HG03460 (cell line): ENCODE measurements around the gene SLC23A2.
"Not testable (repeated sequence)": the region's sequence is repeated elsewhere in the genome, so short reads cannot be mapped to it uniquely, and the experiment has no call there.

Source experiments
- ATAC-seq: cut with Tn5 transposase; IDR thresholded peaks from one replicate; pipeline ENCODE4 v1.9.1; 2021; ENCODE audit not compliant: unreplicated experiment

The SLC23A2 gene

GRCh38 chr20:4936851-4937406 lies 64.4 kb downstream of the SLC23A2 start:
- no peak for ATAC-seq

- ATAC-seq: no peak
Observed at GRCh38 chr20:4936392-4936850, 64.9 kb downstream of the SLC23A2 start.

GRCh38 chr20:4932061-4932460 lies 69.2 kb downstream of the SLC23A2 start:
- no peak for ATAC-seq

- ATAC-seq: no peak
Observed at GRCh38 chr20:4929686-4930397, 71.5 kb downstream of the SLC23A2 start.

DNA sequence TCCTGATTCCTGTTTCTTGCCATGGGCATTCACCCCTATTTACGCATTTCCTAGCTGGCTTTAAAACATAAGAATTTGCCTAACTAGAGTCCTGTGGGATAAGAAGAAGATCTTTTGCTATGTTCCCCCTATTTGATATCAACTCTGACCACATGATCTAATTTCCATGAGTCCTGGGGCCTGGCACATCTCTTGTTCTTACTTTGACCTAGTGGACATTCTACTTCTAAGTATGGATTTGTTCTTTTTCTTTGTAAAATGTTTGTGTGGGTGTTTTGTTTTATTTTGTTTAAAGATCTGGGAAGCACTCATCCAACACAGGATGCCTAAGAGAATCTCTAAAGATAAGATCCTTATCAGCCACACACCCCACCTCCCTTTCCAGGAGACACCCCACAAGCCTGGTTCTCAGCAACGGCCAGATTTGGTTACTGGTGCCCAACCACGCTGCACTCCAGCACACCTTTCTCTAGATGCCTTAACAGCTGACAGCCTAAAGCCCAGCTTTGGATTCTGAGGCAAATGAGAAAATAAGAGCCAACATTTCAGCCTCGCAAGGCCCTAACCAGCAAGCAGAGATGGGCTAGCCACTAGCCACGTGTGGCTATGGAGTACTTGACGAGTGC lies 74.7 kb downstream of the SLC23A2 start:
- no peak for ATAC-seq

- ATAC-seq: no peak
Observed at GRCh38 chr20:4925842-4926530, 75.3 kb downstream of the SLC23A2 start.

GRCh38 chr20:4924446-4924845 lies 76.9 kb downstream of the SLC23A2 start:
- no peak for ATAC-seq

GRCh38 chr20:4924032-4924431 lies 77.3 kb downstream of the SLC23A2 start:
- no peak for ATAC-seq

- ATAC-seq: no peak
Observed at GRCh38 chr20:4922186-4922585, 79.1 kb downstream of the SLC23A2 start.

DNA sequence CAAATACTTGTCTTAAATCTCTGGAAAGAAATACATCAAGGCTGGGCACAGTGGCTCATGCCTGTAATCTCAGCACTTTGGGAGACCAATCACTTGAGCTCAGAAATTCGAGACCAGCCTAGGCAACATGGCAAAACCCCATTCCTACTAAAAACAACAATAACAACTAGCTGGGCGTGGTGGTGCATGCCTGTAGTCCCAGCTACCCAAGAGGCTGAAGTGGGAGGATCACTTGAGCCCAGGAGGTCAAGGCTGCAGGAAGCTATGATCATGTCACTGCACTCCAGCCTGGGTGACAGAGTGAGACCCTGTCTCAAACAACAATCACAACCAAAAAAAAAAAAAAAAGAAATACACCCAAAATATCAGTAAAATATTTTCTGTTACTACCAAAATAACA lies 80.0 kb downstream of the SLC23A2 start:
- not testable (repeated sequence) for ATAC-seq

DNA sequence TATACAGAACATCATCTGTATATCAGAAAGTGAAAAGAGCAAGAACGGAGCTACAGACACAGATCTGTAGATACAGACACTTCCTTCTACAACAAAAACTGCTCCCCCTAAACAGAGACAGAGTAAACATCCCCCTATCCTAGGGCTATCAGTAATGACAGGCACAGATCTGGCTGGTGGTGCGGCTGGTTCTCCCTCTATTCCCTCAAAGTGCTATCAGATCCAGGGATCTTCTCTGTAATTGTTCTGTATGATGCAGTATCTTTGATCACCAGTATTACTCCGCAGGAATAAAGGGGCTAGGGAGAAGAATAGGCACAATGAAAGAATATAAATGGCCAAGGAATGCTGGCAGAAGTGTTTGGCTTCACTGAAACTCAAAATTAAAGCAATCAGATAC lies 80.7 kb downstream of the SLC23A2 start:
- no peak for ATAC-seq

DNA sequence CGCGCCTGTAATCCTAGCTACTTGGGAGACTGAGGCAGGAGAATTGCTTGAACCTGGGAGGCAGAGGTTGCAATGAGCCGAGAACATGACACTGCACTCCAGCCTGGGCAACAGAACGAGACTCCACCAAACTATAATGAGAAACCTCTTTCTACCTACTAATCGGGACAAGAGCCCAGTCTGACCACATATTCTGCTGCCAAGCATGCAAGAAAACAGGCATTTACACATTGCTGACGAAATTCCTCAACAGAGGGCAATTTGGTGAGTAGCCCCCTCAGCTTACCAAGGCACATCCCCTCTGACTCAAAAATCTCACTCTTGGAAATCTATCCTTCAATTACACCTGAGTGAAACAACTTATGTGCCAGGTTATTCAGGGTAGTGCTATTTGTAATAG lies 81.2 kb downstream of the SLC23A2 start:
- no peak for ATAC-seq

- no peak for ATAC-seq
Observed at GRCh38 chr20:4919047-4919704, 82.1 kb downstream of the SLC23A2 start.

DNA sequence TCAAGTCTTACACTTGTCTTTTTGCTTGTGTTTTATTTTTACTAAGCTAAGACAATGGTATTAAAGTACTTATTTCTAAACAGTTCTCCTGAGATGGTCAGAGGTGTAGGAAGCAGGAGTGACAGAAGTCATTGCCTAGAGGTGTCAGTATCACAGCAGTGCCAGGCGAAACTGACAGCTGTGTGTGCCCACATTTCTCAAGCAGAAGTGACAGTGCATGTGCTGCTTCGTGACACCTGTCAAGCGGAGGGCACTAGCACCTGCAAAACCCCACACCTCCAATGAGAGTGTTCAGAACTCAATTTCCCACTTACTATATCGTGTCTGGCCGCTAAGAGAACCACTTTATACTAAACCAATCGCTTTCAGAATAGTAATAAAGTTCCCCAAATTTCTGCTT lies 82.8 kb downstream of the SLC23A2 start:
- ATAC-seq: no peak

DNA sequence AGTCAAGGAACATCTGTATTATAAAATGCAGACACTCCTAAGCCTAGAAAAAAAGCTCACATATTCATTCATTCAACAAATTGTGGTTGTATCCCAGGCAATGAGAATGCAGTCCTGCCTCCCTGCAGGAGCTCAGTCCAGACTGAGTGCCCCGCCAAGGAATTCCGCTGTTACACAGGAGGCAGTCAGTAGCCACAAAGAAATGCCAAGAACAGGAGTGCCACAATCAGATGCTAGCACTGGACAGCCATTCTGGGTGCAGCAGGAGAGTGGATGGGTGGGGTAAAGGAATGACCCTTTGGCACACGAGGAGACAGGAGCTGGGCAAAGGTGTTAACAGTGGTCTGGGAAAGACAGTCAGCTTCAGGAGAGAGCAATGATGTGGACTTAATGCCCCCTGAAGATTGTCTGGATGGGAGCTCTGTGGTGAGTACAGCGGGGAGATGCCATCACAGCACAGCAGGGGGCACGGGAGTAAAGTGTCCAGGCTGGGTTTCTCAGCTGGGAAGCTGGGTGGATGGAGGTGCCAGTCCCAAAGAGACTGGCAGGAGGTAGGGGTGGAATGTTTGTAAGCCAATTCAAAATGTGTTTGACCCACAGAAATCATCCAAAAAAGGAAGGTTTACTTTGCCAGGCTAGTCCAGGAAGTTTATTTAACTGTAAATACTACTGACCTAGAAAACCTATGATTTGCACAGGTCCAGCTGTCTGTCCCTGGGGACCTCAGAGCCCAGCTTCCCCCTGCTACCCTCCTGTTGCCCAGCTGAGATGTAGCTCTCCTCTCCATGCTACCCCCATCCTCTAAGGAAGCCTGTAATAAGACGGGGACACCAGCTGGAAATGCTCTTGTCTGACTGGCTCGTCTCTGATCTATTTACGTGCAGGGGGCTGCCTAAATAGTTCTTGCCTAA lies 84.1 kb downstream of the SLC23A2 start:
- ATAC-seq: no peak

DNA sequence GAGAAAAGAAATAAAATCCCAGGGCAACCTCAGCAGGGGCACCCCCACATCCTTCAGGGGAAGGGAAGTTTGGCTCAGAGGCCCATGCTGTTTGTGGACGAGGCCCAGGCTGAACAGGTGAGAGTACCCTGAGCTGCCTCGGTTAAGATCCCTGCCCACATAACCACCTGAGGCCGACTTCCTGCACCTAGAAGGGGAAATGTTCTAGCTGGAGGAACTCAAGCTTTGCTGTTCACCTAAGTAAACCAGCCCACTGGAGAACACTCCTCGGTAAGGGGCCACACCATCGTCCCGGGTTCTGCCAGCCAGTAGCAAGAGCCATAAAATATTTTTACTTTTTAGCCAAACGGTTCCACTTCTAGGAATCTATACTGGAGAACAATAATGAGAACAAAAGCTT lies 88.2 kb downstream of the SLC23A2 start:
- no peak for ATAC-seq

GRCh38 chr20:4912380-4913142 lies 88.7 kb downstream of the SLC23A2 start:
- no peak for ATAC-seq

DNA sequence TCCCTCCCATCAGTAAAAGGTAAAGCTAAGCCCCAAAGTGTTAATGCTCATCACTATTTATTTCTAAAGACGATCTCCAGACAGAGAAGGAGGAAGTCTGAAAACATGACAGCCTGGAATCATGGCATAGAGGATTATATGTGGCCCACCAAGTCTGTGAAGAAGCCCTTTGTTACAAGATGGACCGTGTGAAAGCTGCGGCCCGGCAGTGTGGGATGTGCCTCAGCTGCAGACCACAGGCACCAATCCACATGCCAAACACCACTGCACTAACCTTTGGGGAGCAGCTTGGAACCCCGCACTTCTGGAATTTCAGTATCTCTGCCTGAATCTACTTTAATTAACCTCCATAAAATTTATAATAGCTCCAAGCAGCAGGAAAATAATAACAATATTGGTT lies 90.4 kb downstream of the SLC23A2 start:
- no peak for ATAC-seq

- ATAC-seq: no peak
Observed at GRCh38 chr20:4905613-4906012, 95.7 kb downstream of the SLC23A2 start.

DNA sequence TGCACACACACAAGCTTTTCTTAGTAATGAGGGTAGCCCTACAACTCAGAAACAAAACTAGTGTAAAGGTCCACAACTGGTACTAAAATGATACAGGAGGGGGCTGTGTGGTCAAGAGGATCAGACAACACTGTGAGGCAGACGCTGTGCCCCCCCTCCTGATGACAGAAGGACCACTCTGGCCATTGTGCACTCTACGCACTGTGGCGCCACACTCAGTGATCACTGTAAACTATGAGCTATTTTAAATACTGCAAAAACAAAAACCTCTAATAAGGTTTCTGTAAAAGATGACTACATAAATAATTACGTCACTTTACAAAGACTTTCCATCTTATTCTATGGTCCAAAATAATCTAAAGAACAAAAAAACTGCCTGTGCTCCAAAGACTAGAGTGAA lies 96.1 kb downstream of the SLC23A2 start:
- ATAC-seq: no peak
